Pons (tissue), 1 donor: ENCODE measurements around the gene AFF3.
"Not testable (repeated sequence)": the region's sequence is repeated elsewhere in the genome, so short reads cannot be mapped to it uniquely, and the experiment has no call there.

Experiments used
- DNase-seq: peaks from one replicate; pipeline ENCODE4 v3.0.0-alpha.2; 2016; ENCODE audit warnings: low spot score

Gene AFF3

DNA sequence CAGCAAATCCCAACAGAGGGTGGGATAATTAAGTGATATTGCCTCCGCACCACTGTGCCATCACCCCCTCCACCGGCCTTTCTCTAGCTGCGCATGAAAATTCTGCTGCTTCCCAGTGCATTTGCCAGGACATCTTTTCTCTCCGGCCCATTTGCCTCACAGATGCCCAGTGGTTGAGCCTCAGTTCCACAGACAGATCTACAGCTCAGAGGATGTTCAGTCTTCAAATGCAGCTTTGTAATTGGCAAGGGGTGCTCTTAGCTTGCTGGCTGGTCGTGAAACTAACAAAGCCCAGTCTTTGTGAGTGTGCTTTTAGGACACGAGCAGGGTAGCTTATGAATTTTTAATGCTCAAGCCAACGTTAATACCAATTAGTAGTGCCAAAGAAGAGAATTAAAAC is 399.2 kb downstream of the AFF3 start:
- DNase-seq: peak; percentile 70

- DNase-seq: no peak
These were observed 404.9 kb downstream of the AFF3 start for GRCh38 chr2:99737537-99737936.

- no peak for DNase-seq
These were observed 406.6 kb downstream of the AFF3 start for GRCh38 chr2:99735753-99736152.

- DNase-seq: not testable (repeated sequence)
These were observed 407.1 kb downstream of the AFF3 start for GRCh38 chr2:99735314-99735713.

DNA sequence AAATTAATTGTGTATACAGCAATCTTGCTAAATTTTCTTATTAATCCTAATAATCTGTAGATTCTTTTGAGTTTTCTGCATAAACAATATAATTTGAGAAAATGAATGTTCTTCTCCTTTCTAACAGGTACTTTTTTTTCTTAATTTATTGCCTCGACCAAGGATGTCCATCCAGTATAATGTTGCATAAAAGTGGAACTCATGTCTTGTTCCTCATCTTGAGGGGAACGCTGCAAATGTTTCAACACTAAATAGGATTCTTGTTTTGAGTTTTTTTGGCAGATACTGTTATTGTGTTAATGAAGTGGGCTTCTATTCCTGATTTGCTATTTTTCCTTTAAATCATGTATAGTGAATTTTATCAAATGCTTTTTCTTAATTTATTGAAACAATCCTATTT is 408.2 kb downstream of the AFF3 start:
- no peak for DNase-seq

DNA sequence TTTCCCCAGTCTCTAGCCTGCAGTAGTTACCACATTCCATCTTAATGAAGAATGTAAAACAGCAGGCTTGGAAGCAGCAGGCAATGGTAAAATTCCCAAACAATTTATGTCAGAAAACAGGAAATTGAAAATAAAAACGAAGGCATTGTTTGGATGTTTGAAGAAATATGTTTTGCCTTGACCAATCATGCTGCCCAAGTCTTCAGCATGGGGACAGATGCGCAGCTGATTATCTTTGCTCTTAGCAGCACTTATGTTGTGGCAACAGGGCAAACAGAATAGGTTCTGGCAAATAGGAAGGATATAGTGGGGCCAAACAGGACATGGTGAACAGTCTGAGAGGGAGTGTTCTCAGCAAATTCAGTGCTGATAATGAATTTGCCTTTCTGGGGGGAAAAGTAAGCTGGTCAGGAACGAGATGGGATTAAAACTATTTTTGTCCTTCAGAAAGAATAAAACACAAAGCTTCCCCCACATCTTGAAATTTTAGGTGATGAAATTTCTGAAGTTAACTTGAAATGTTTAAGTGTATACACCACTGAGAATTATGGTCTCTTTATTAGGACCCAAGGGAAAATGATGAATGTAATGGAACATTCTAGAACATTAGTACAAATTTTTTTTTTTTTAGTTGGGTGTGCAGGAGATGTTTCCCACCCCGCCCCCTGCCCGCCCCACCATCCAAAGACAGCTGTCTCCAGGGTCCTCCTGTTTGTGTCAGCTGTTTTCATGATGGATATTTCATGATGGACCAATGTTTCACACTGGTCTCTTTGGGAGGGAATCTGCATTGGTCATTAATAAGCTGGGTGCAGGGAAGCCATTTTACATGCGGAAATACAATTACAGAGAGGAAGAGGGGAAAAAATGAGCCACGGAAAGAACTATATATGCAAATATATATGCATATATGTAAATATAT is 413.0 kb downstream of the AFF3 start:
- DNase-seq: no peak

DNA sequence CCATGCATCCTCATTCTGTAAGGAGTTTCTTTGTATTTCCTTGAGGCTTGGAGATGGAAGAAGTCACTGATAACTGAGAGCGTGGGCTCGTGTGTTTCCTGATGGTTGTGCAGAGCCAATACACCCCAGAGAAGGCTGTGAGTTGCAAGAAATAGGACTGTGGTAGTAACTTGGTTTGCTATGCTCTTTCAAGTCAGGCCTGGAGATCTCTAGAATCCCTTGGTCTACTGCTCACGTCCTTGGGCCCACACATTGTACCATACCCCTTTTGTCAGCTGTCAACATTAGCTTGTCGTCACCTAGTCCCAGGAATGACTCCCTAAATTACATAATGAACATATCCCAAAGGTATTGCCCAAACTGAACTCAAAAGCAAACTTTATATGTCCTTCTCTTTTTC is 414.2 kb downstream of the AFF3 start:
- no peak for DNase-seq

DNA sequence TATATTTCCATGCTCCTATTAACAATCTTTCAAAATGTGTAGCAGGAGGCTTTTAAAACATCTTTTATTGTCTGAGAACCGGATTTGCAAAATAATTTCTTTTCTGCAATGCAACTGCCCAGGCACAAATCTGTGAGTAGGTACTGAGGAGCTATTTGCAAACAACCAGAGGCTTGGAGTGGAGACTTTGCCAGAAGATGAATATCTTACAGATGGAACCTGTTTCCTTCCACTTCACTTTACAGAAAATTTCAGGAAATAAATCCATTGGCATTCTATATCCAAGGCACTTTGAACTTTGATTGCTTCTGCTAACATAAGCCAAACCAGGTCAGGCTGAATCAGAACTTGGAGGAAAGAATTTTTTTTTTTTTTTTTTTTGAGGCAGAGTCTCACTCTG is 415.2 kb downstream of the AFF3 start:
- no peak for DNase-seq

- no peak for DNase-seq
These were observed 415.7 kb downstream of the AFF3 start for GRCh38 chr2:99726691-99727090.

- no peak for DNase-seq
These were observed 416.6 kb downstream of the AFF3 start for GRCh38 chr2:99725820-99726219.

- no peak for DNase-seq
These were observed 419.9 kb downstream of the AFF3 start for GRCh38 chr2:99722476-99722875.

GRCh38 chr2:99719102-99719501 is 423.3 kb downstream of the AFF3 start:
- DNase-seq: no peak

- no peak for DNase-seq
These were observed 426.4 kb downstream of the AFF3 start for GRCh38 chr2:99715956-99716355.

DNA sequence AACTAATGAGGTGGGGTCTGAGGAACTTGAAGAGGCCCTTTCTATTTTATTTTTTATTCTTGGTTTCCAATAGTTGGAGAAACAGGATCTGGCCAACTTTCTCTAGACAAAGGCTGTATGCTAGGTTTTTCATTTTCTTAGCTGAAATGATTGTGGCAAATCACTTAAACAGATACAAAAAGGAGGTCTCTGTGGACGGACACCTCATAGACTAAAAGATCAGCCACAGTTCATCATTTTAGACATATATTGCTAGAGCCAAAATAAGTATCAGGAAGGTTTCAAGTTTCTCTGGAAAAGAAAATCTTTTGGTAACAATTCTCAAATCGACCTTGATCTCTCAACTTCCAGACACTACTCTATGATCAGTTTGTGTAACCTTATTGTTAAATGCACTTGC is 428.0 kb downstream of the AFF3 start:
- no peak for DNase-seq

- DNase-seq: no peak
These were observed 431.2 kb downstream of the AFF3 start for GRCh38 chr2:99711144-99711543.

DNA sequence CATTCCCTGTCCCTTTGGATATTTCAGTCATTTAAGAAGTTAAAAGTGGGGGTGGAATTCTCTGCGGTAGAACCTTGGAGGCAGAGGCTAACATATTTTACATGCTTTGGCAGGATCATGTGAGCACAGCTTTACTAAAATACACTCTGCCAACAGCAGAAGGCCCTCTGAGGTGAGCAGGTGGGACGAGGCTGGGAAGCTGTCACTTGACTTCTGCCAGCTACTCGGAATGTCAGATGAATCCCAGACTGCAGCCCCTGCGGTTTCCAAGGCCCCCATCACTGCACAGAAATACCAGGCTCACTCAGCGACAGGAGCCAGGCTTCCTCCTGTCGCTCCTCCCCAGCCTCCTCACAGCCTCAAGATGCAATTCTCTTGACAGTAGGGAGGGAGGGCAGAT is 431.7 kb downstream of the AFF3 start:
- no peak for DNase-seq

DNA sequence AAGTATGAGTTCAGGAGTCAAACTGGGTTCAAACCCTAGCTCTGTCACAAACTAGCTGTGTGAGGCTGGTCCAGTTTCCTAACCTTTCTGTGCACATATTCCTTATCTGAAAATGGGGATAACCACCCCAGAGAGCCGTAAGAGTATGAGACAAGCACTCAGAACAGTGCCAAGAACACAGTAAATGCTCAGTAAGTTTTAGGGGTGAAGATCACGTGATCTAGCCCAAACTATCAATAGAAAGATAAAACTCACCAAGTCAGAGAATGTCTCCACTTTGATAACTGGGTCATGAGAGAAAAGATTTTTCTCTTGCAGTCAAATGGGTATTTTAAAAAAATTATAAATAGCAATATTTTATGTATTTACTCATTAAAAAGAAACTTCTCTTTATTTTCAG is 433.2 kb downstream of the AFF3 start:
- no peak for DNase-seq

DNA sequence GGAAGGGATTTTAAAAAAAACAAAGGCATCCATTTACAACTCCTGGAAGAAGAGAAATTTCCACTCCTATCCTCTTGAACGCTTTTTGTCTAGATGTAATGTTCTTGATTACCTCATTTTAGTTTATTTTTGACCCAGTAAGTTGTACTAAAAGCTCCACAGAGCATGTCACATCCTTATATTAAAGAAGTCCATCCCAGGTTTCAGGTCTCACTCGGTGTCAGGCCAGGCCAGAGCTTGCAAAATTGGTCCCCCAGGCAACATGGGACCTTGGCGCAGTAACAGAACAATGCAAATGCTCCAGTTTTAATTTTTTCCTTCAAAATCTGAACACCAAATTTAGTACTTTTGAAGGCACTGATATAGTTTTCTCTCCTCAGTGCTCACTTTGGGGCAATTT is 434.2 kb downstream of the AFF3 start:
- DNase-seq: no peak

GRCh38 chr2:99707592-99707991 is 434.8 kb downstream of the AFF3 start:
- DNase-seq: no peak

GRCh38 chr2:99706735-99707134 is 435.7 kb downstream of the AFF3 start:
- DNase-seq: no peak

DNA sequence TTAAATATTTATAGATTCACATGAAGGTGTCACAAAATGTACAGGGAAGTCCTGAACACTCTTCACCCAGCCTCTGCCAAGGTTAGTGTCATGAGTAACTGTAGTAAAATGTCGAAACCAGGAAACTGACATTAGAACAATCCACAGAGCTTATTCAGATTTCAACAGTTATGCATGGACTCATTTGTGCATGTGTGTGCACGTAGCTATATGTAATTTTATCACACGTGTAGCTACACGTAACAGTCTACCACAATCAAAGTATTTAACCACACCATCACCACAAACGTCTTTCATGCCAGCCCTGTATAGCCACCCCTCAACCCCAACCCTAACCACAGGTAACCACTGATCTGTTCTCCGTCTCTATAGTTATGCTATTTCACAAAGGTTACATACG is 440.9 kb downstream of the AFF3 start:
- no peak for DNase-seq

- DNase-seq: peak; percentile 39
These were observed 441.6 kb downstream of the AFF3 start for GRCh38 chr2:99700482-99701398.

DNA sequence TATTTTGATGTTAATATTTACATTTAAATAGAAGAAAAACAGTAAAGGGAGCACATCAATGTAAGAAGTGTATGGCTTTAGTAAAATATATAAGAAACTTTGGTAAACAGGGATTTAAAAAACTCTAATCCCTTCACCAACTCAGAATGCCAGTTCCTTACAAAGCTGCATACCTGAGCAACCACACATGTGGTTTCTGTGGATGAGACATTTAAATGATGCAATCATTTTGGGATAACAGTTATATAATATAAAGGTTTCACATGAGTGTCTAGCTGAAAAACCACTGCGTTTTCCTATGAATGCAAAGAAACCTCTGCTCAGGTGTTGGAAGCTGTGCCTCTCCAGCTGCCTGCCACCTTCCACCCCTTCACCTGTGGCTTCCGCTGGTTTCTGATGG is 443.5 kb downstream of the AFF3 start:
- DNase-seq: no peak
